LNCaP clone FGC (cell line): ENCODE results near the gene ASB16.

Experiments
- DNase-seq: peaks from one replicate; pipeline ENCODE4 v3.0.0-alpha.2; 2011; ENCODE audit warnings: low read depth
- H3K4me3 ChIP-seq: 2 replicates; pipeline ENCODE4 v1.5.1; 2011; ENCODE audit warnings: mild to moderate bottlenecking, low read depth, low read length, control low read depth
- TF ChIP-seq, protein P1 (sequence below): IDR thresholded peaks from 2 replicates; pipeline ENCODE4 v1.5.1; 2012; ENCODE audit warnings: mild to moderate bottlenecking; ENCODE audit not compliant: control insufficient read depth, insufficient read depth; ENCODE audit errors: extremely low read depth

Gene ASB16

GRCh38 chr17:44207319-44207718, 36.8 kb downstream of the ASB16 start:
- TF ChIP-seq, protein P1, sequence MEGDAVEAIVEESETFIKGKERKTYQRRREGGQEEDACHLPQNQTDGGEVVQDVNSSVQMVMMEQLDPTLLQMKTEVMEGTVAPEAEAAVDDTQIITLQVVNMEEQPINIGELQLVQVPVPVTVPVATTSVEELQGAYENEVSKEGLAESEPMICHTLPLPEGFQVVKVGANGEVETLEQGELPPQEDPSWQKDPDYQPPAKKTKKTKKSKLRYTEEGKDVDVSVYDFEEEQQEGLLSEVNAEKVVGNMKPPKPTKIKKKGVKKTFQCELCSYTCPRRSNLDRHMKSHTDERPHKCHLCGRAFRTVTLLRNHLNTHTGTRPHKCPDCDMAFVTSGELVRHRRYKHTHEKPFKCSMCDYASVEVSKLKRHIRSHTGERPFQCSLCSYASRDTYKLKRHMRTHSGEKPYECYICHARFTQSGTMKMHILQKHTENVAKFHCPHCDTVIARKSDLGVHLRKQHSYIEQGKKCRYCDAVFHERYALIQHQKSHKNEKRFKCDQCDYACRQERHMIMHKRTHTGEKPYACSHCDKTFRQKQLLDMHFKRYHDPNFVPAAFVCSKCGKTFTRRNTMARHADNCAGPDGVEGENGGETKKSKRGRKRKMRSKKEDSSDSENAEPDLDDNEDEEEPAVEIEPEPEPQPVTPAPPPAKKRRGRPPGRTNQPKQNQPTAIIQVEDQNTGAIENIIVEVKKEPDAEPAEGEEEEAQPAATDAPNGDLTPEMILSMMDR = no peak
- no peak for DNase-seq
- no peak overlapping the region for H3K4me3 ChIP-seq

DNA sequence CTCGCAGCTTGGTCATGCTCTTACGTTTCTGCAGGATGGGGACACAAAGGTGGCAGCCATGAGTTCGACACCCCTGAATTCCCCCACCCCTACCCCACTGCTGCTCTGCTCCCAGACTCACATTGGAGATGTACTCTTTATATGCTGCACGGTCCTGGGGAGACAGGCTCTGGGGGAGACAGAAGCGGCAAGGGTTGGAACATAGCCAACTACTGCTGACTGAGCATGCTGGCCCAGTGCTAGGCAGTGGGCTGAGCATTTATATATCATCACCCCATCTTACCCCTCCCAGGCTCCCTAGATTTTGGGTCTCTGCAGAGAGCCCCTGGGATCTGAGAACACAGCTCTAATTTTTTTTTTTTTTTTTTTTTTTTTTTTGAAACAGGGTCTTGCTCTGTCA, 37.2 kb downstream of the ASB16 start:
- no peak for DNase-seq
- no peak overlapping the region for H3K4me3 ChIP-seq
- TF ChIP-seq, protein P1 = no peak

DNA sequence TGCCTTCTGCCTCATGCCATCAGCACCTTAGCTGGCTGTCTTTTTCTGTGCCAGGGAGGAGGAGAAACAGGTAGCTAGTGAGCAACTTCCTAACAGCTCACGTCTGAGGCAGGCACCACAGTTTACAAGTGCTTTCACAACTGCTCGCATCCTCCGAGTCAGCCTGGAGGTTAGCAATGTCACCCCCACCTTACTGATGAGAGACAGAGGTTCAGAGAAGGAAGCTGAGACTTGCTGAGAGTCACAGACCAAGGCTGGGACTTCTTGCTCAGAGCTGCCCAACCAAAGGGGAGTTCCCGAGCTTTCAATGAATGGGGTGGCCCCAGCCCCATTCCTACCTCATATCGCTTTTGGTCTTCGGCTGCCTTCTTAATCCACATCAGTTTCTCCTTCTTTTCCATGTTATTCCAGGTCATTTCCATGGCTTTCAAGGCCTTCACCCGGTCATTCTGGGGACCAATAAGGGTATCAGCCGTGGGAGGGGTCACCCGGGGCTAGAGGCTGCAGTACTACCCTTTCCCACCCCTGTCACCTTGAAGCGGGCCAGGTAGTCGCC, 39.4 kb downstream of the ASB16 start:
- DNase-seq = no peak
- H3K4me3 ChIP-seq = no peak overlapping the region
- TF ChIP-seq, protein P1 = no peak

- no peak overlapping the region for H3K4me3 ChIP-seq
- no peak for DNase-seq
- TF ChIP-seq, protein P1 = no peak
Observed at GRCh38 chr17:44210342-44211192, 40.1 kb downstream of the ASB16 start.

GRCh38 chr17:44211281-44212265, 41.1 kb downstream of the ASB16 start:
- TF ChIP-seq, protein P1 = no peak
- no peak for DNase-seq
- H3K4me3 ChIP-seq = no peak overlapping the region

DNA sequence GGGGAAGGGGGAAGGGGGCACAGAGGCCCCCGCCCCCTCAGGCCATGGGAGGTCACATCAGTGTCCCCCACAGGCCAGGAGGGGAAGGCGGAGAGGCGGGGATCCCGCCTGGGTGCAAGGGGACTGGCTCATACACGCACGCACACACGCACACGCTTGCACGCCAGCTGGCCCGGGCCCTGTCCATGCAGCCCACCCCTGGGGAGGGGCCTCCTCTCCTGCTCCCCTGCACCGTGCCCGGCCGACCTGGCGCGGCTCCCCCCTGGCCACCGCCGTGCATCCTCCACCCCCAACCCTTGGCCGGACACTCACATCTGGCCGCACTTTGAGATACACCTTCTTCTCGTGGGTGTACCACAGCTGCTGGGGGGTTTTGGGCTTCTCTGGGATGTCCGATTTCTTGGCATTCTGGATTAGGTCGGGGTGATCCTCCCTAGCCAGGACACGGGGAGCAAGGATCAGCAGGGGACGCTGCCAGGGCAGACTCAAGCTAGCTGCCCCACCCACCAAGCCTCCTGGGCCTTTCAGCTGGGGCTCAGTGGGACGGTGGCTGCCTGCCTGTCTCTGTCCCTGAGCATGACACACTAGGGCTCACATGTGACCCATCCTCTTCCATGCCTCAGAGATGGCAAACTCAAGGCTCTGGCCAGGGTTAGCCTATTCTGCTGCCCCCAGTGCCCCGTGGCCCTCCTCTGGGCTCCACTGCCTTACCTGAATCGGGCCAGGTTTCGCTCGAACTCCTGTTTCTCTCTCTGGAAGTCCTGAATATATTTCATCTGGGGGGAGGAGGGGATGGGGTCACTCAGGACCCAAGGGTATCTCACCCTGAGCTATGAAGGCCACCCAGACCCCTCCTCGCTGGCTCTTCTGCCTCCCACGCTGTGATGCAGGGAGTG, 42.3 kb downstream of the ASB16 start:
- no peak for DNase-seq
- H3K4me3 ChIP-seq = no peak overlapping the region
- TF ChIP-seq, protein P1 = no peak
